K562 (cell line): ENCODE data around the gene CLHC1. TPM values are rescaled to one million over a fixed set of nuclear protein-coding genes. Genes with fewer than 3 reads are reported as not detected.

ENCODE experiments used
- ATAC-seq: fragments of 200-7000 bp; cut with Tn5 transposase; 3 replicates; pipeline ENCODE4 v1.9.1; 2020; ENCODE audit warnings: moderate library complexity
- BruUV-seq: library from RNA; stranded (reverse); fragments of 400-500 nt; replicated peaks from 2 replicates; lab custom pipeline; 2021; lab: Mats Ljungman, UMichigan
- CTCF ChIA-PET: fragments of 300-600 bp; formaldehyde crosslinking; extraction: SDS; loops from one replicate; lab custom pipeline; 2021; ENCODE audit warnings: low intra/inter-chr PET ratio; lab: Yijun Ruan, JAX
- POLR2A ChIA-PET: fragments of 300-600, 350-650 bp; sonication (Branson Sonifier 250); formaldehyde crosslinking; extraction: SDS; loops from one replicate; lab custom pipeline; 2021; ENCODE audit warnings: antibody characterized with exemption, inconsistent platforms; lab: Yijun Ruan, JAX
- DNase-seq, 4 experiments: peaks; one replicate each; pipeline versions ENCODE4 v3.0.0 to v3.0.0-alpha.2; 2011 to 2018; ENCODE audit warnings: low spot score in 3 of 4, mixed read lengths in 3 of 4; ENCODE audit errors: extremely low read depth in 1 of 4
- FAIRE-seq: peaks from 2 replicates; lab custom pipeline; 2011; peaks lifted over from hg19 to GRCh38; lab: Jason Lieb, UNC
- H2AFZ ChIP-seq: 2 replicates; pipeline ENCODE4 v1.6.0; 2011; ENCODE audit warnings: low read depth, low read length, control low read depth, inconsistent platforms
- H3K27ac ChIP-seq: fragments of 200-600 bp; 3 replicates; pipeline ENCODE4 v1.8.0; 2011; ENCODE audit warnings: low read depth, mild to moderate bottlenecking, control low read depth, inconsistent platforms, low read length, moderate library complexity, mixed read lengths; ENCODE audit errors: extremely low read depth
- H3K27me3 ChIP-seq, 2 experiments: fragments of 300-600 bp in 1 of 2; 2 replicates in 1 of 2; 3 replicates in 1 of 2; pipeline versions ENCODE4 v1.6.0 to v1.8.0; 2011; ENCODE audit warnings: inconsistent platforms in 2 of 2, low read length in 2 of 2, mild to moderate bottlenecking in 1 of 2, mixed read lengths in 1 of 2, moderate library complexity in 1 of 2; ENCODE audit not compliant: control insufficient read depth in 2 of 2, insufficient read depth in 2 of 2
- H3K36me3 ChIP-seq: fragments of 300-600 bp; 3 replicates; pipeline ENCODE4 v1.8.0; 2011; ENCODE audit warnings: mild to moderate bottlenecking, low read length, inconsistent platforms; ENCODE audit not compliant: control insufficient read depth, insufficient read depth
- H3K4me1 ChIP-seq, 2 experiments: fragments of 200-600 bp in 1 of 2; replicated peaks in 1 of 2; 2 replicates in 1 of 2; 3 replicates in 1 of 2; pipeline versions ENCODE4 v1.5.1 to v1.8.0; 2011; ENCODE audit warnings: inconsistent platforms in 2 of 2, low read length in 2 of 2, mild to moderate bottlenecking in 1 of 2, mixed read lengths in 1 of 2, moderate library complexity in 1 of 2; ENCODE audit not compliant: control insufficient read depth in 2 of 2, insufficient read depth in 2 of 2
- H3K4me2 ChIP-seq: 2 replicates; pipeline ENCODE4 v1.6.1; 2011; ENCODE audit warnings: low read length, control low read depth, inconsistent platforms, mixed read lengths; ENCODE audit not compliant: insufficient read depth
- H3K4me3 ChIP-seq: fragments of 200-600 bp; sonication (generic), shearing (Covaris generic); 2 replicates; pipeline ENCODE4 v1.5.1; 2016; ENCODE audit warnings: control low read depth, inconsistent platforms
- H3K79me2 ChIP-seq: fragments of 200-600 bp; 3 replicates; pipeline ENCODE4 v1.8.0; 2011; ENCODE audit warnings: low read length, inconsistent platforms; ENCODE audit not compliant: control insufficient read depth, insufficient read depth
- H3K9ac ChIP-seq, 2 experiments: 2 replicates each; pipeline versions ENCODE4 v1.6.0 to v1.6.1; 2011; ENCODE audit warnings: low read depth in 2 of 2, low read length in 2 of 2, control low read depth in 1 of 2, inconsistent platforms in 1 of 2, mild to moderate bottlenecking in 1 of 2, mixed read lengths in 1 of 2; ENCODE audit not compliant: insufficient read depth in 1 of 2
- H3K9me1 ChIP-seq: one replicate; pipeline ENCODE4 v1.6.0; 2011; ENCODE audit warnings: inconsistent platforms, mild to moderate bottlenecking, low read length, moderate library complexity; ENCODE audit not compliant: control insufficient read depth, insufficient read depth
- H3K9me3 ChIP-seq: replicated peaks from 2 replicates; pipeline ENCODE4 v1.5.1; 2011; ENCODE audit warnings: low read depth, low read length, inconsistent platforms; ENCODE audit not compliant: control insufficient read depth, insufficient read depth
- H4K20me1 ChIP-seq: replicated peaks from 2 replicates; pipeline ENCODE4 v1.6.1; 2011; ENCODE audit warnings: low read length, inconsistent platforms, mixed read lengths; ENCODE audit not compliant: control insufficient read depth, insufficient read depth
- ARID4B ChIP-seq: sonication (generic); formaldehyde crosslinking; IDR thresholded peaks from 2 replicates; pipeline ENCODE4 v1.8.0; 2022; ENCODE audit warnings: mild to moderate bottlenecking, missing genetic modification reagents
- RFX7 ChIP-seq: fragments of 250-450 bp; sonication (Bioruptor Pico); IDR thresholded peaks from 2 replicates; pipeline ENCODE4 v1.5.1; 2021; ENCODE audit warnings: mild to moderate bottlenecking
- SAFB2 ChIP-seq: fragments of 200-400 bp; formaldehyde crosslinking; IDR thresholded peaks from 2 replicates; pipeline ENCODE4 v1.6.1; 2018; ENCODE audit warnings: borderline replicate concordance, low read length, low read depth, moderate library complexity; ENCODE audit not compliant: severe bottlenecking
- whole genome bisulfite sequencing: fragments of 100-300 bp; shearing (Covaris generic); methylation state at CpG from one replicate; pipeline ENCODE4 v1.1.6; 2016; ENCODE audit warnings: low coverage, mixed read lengths; ENCODE audit not compliant: insufficient coverage; ENCODE audit errors: missing lambda C conversion rate; 5-methylcytosine and 5-hydroxymethylcytosine counted together
- in situ Hi-C: fragments of 300-500 bp; cut with MboI; formaldehyde crosslinking; loops from 4 replicates; pipeline ENCODE4 v1.15.0; 2018; ENCODE audit warnings: inconsistent platforms, mixed read lengths
- intact Hi-C: fragments of 100-400 bp; cut with micrococcal nuclease; formaldehyde crosslinking; loops from 2 replicates; pipeline ENCODE4 v1.14.2; 2022
- polyA plus RNA-seq, 8 experiments: library from polyadenylated mRNA; depleted of rRNA in 4 of 8; stranded (reverse) in 5 of 8; unstranded in 3 of 8; fragments of >200 nt; fragmentation: Nextera tagmentation in 2 of 8; fragmentation: Illumina TruSeq in 1 of 8; extraction: Ambion mirVana in 2 of 8; extraction: Trizol in 1 of 8; gene quantifications; 2 replicates each; pipeline versions ENCODE4 v1.2.1 to v1.2.3, GENCODE V29; 2011 to 2014; ENCODE audit warnings: inconsistent platforms in 1 of 8, missing spikeins in 1 of 8
- total RNA-seq, 7 experiments: library from RNA; depleted of rRNA in 6 of 7; stranded (reverse); fragments of >200 nt in 6 of 7; fragmentation: Illumina TruSeq in 2 of 7; extraction: Trizol in 2 of 7; gene quantifications; 2 replicates each; pipeline versions ENCODE4 v1.2.1 to v1.2.3, GENCODE V29; 2011 to 2021; ENCODE audit warnings: low replicate concordance in 1 of 7
- TF ChIP-seq, protein P1 (sequence below): sonication (generic); formaldehyde crosslinking; IDR thresholded peaks from 2 replicates; pipeline ENCODE4 v1.8.0; 2022; ENCODE audit warnings: missing genetic modification reagents, mild to moderate bottlenecking, moderate library complexity, borderline replicate concordance

CLHC1 gene
- total and polyA plus RNA-seq, 9 of the 15 experiments (the other 6 are each of a cell fraction or from before 2014, with no cell fraction given) = 3.7 to 14.3 (median 8.6) TPM

- ChIA-PET POLR2A (interaction anchor here (0.6 to 1.4 kb wide), 5 partner anchors 9 to 361 kb away, joined by 3 to 4 read pairs (median 3); no protein-coding TSS in a partner anchor), CTCF (no interaction called here)
- DNase-seq = no peak
- in situ Hi-C loops (no loop called here), intact Hi-C loops (no loop called here)
- 42% methylated on average over 2 of the region's 2 CpGs for WGBS
- Histone ChIP-seq H3K79me2 (no peaks in the 10 kb centered on the region), H4K20me1 (no peaks in the 10 kb centered on the region), H3K9ac (no peak overlapping the region), H3K4me2 (no peak overlapping the region), H3K36me3 (no peaks in the 10 kb centered on the region), H3K4me3 (no peak overlapping the region), H3K27ac (no peak overlapping the region), H3K9me1 (no peaks in the 10 kb centered on the region), H2AFZ (no peak overlapping the region), H3K9me3 (no peaks in the 10 kb centered on the region; the same call in 1 of the 2 replicates), H3K4me1 (no peaks in the 10 kb centered on the region), H3K27me3 (no peaks in the 10 kb centered on the region)
- BruUV-seq = no TSS peak
- ATAC-seq = no peak
- no peak for TF ChIP-seq ARID4B (CRISPR knock-in tag)
- TF ChIP-seq SAFB2 = no peak
- TF ChIP-seq, protein P1, sequence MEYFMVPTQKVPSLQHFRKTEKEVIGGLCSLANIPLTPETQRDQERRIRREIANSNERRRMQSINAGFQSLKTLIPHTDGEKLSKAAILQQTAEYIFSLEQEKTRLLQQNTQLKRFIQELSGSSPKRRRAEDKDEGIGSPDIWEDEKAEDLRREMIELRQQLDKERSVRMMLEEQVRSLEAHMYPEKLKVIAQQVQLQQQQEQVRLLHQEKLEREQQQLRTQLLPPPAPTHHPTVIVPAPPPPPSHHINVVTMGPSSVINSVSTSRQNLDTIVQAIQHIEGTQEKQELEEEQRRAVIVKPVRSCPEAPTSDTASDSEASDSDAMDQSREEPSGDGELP (CRISPR knock-in tag) = 0 out of 2 replicates have a peak, but pooled peaks have one; percentile 19
- no peak for TF ChIP-seq RFX7 (CRISPR knock-in tag)
- FAIRE-seq = no peak
These were observed 35.6 kb downstream of the CLHC1 start for GRCh38 chr2:55196526-55196925.
